NOMO-1 treated with dmso at 0.1 percent for 144 hours (cell line): Measurements from ENCODE around the gene ZSCAN22.
"Not testable (repeated sequence)": the region's sequence is repeated elsewhere in the genome, so short reads cannot be mapped to it uniquely, and the experiment has no call there.

ENCODE experiments used
- DNase-seq: peaks from one replicate; lab custom pipeline; 2025; ENCODE audit not compliant: unreplicated experiment; lab: John Stamatoyannopoulos, UW

Gene ZSCAN22

GRCh38 chr19:58368561-58369360 is 42.0 kb downstream of the ZSCAN22 start:
- no peak for DNase-seq

DNA sequence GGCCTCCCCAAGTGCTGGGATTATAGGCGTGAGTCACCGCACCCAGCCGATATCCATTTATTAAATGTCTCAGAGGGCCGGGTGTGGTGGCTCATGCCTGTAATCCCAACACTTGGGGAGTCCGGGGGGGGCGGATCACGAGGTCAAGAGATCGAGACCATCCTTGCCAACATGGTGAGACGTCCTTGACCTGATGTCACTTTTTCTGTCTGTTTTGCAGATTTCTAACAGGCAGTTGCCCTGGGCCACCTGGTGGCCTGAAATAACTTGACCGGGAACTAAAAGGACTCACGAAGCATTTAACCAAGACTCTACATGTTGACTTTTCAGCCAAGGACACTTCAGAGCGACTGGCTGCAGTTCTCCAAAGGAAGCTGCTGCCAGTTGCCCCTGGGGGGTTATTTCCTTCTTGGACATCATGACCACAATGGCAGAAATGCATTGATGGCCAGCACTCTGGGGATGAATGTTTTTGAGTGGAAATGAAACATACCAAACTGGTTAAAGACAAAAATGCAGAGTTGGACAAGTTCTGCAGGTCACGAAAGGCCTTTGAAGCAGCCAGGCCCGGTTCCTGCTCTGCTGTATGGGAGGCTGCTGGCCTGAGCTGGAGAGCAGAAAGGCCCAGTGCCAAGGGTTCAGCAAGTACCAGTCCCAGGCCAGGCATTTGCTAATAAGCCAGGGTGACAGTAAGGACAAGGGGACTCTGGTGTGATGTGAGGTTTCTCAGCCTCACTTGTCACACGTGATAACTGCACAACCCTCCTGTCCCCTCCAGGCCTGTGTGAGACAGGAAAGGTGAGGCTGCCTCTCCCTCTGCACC is 45.7 kb downstream of the ZSCAN22 start:
- no peak for DNase-seq

- DNase-seq = no peak
Measured at GRCh38 chr19:58374200-58374599, 47.4 kb downstream of the ZSCAN22 start.

GRCh38 chr19:58376724-58377123 is 49.9 kb downstream of the ZSCAN22 start:
- not testable (repeated sequence) for DNase-seq

- DNase-seq = no peak
Measured at GRCh38 chr19:58379246-58379645, 52.5 kb downstream of the ZSCAN22 start.

- no peak for DNase-seq
Measured at GRCh38 chr19:58380037-58380661, 53.4 kb downstream of the ZSCAN22 start.

DNA sequence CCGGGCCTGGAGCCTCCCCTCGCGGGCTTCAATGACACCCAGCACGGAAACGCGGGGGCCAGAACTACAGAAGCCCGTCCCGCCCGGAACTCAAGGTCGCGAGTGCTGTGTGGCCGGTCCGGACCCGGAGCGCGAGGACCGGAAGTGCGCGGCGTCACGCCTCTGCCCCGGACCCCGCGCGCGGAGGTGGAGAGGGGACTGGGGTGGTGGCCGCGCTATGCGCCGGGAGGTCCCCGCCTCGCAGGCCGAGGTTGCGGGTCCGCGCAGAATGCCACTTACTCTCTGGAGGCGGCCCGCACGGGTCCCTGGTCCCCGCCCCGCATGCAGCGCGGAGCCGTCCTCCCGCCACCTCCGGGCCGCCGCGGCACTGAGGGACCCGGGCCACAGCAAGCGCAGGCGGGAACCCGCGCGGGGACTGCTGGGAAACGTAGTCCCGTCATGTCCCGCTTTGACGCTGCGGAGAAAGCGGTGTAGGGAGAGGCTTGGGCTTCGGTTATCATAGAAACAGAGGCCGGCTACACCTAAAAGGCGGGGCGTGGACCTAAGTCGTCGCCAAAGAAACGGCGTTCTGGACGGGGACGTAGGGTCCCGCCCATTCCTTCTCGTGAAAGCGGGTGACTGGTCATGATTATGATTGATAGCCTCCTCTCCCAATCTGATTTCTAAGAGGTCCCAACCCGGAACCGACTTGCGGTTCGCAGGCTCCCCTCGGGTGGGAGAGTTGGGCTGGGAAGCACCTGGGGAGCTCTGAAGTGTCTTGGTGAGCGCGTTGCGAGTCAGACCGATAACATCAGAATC is 54.1 kb downstream of the ZSCAN22 start, which contains the start of gene ZNF837:
Gene ZNF837, minus strand, starts transcription at position 369 of the 798 bp plus-strand sequence. CDS start 11,698 bp downstream, outside the sequence.
- peak; percentile 97 for DNase-seq

GRCh38 chr19:58381460-58382212 is 54.8 kb downstream of the ZSCAN22 start:
- DNase-seq = no peak

- no peak for DNase-seq
Measured at GRCh38 chr19:58382997-58383603, 56.3 kb downstream of the ZSCAN22 start.

DNA sequence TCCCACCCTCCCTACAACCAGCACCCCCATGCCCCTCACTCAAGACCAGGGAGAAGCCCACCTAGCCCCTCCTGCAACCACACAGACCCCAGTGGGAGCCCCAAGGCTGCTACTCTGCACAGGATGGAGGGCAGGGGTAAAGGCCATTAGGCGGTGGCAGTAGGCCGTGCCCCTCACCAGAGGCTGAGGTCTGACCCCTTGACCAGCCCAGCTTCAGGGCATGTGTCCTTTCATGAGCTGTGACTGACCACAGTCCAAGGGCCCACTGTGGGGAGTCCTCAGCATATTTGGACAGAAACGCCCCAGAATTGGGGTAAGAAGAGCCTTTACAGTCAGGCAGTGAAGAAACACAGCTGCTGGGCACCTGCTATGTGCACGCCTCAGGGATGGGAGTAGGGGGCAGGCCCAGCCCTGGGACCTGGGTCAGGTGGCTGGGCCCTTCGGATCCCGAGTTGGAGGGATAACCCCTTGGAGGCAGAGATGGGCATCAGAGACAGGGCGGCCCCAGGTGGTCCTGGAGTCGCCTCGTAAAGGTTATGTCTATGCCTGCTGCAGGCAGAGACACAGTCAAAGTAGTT is 58.6 kb downstream of the ZSCAN22 start:
- DNase-seq = no peak

GRCh38 chr19:58385891-58386575 is 59.2 kb downstream of the ZSCAN22 start:
- DNase-seq = no peak

GRCh38 chr19:58386576-58387337 is 60.0 kb downstream of the ZSCAN22 start, which contains the start of gene RPS5:
Gene RPS5, plus strand, starts transcription at chr19:58387269. Its CDS starts 869 bp downstream, at chr19:58388138.
- DNase-seq = peak; percentile 97

DNA sequence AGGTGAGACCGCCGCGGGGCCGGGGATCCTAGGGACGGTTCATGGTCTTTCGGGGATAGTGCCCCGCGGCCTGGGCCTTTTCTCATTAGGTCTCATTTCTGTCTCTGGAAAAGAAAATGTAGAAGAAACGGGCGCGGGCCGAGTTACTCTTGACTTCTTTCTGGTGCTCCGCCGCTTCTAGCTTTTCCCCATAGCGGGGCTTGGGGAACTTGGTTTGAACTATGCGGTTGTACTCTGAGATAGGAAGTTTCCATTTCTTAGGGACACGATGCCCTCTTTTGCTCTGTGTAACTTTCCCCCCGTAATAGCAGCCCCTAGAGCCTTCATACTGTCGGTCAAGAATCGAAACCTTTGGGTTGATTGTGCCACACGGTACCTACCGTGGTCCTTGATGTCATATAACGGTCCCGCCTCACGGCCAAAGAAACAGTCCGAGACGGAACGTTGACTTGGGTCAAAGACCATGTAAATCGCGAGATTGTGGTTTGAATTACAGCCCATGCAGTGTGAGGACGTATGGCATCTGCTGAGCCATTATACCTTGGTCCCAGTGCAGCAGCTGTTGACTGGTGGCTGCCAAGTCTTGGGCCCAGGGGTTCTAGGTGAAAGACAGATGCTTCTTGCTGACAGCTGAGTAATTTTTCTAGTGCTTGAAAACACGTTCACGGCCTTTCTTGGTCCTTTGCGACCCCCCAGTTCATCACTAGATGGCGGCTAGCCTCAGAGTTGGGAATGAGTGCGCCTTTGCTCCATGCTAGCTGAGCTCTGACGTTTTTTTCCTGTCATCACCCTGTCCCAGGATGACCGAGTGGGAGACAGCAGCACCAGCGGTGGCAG is 60.8 kb downstream of the ZSCAN22 start:
- no peak for DNase-seq

DNA sequence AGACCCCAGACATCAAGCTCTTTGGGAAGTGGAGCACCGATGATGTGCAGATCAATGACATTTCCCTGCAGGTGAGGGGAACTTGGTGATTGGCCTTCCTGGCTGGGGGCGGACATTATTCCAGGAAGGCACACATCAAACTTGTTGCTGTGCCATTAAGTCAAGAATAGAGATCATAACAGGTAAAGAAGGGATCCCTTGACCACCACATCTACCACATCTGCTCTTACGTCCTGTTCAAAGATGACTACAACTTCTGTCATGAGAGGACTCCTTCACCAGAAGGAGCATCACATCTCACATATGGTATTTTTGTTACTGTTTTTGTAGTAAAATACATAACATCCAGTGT is 61.4 kb downstream of the ZSCAN22 start:
- no peak for DNase-seq
